GM23338 (cell line): ENCODE results near the gene HPD. TPM values are rescaled to one million over a fixed set of nuclear protein-coding genes. Genes with fewer than 3 reads are reported as not detected.

Experiments used
- CREB1 ChIP-seq: fragments of 250-450 bp; sonication (Bioruptor Pico); IDR thresholded peaks from 2 replicates; pipeline ENCODE4 v1.5.0; 2020; ENCODE audit warnings: low read depth, mild to moderate bottlenecking, moderate library complexity
- ETS1 ChIP-seq: IDR thresholded peaks from 2 replicates; pipeline ENCODE4 v1.6.1; 2016; ENCODE audit warnings: antibody characterized with exemption
- EZH2 ChIP-seq: fragments of 200-600 bp; sonication (generic); IDR thresholded peaks from one replicate; pipeline ENCODE4 v1.8.0; 2017; ENCODE audit warnings: antibody characterized with exemption, mild to moderate bottlenecking, low read depth; ENCODE audit not compliant: unreplicated experiment
- JUNB ChIP-seq: IDR thresholded peaks from one replicate; pipeline ENCODE4 v1.6.1; 2016; ENCODE audit warnings: antibody characterized with exemption; ENCODE audit not compliant: unreplicated experiment
- NANOG ChIP-seq: IDR thresholded peaks from 2 replicates; pipeline ENCODE4 v1.6.1; 2016; ENCODE audit warnings: antibody characterized with exemption, borderline replicate concordance
- POLR2AphosphoS5 ChIP-seq: IDR thresholded peaks from 2 replicates; pipeline ENCODE4 v1.6.1; 2016; ENCODE audit warnings: antibody characterized with exemption, low read depth
- REST ChIP-seq: IDR thresholded peaks from one replicate; pipeline ENCODE4 v1.6.1; 2018; ENCODE audit warnings: antibody characterized with exemption; ENCODE audit not compliant: unreplicated experiment
- ZNF114 ChIP-seq: fragments of 250-450 bp; sonication (Bioruptor Pico); IDR thresholded peaks from 2 replicates; pipeline ENCODE4 v1.5.0; 2020; ENCODE audit warnings: mild to moderate bottlenecking, moderate library complexity
- polyA plus RNA-seq: library from polyadenylated mRNA; unstranded; fragments of >200 nt; fragmentation: Nextera tagmentation; extraction: Ambion mirVana; gene quantifications from 2 replicates; pipeline ENCODE4 v1.2.1, GENCODE V29; 2016
- total RNA-seq: library from RNA; depleted of rRNA; stranded (reverse); fragments of >200 nt; shearing (Covaris generic); gene quantifications from 2 replicates; pipeline ENCODE4 v1.2.3, GENCODE V29; 2014
- TF ChIP-seq, protein P1 (sequence below): fragments of 250-450 bp; sonication (Bioruptor Pico); IDR thresholded peaks from 2 replicates; pipeline ENCODE4 v1.5.0; 2020; ENCODE audit warnings: mild to moderate bottlenecking, moderate library complexity

Gene HPD
- total and polyA plus RNA-seq, 2 experiments from 2014 or later, result not detected

GRCh38 chr12:121810234-121810817 lies 48.3 kb downstream of the HPD start (continued):
- TF ChIP-seq, protein P1, sequence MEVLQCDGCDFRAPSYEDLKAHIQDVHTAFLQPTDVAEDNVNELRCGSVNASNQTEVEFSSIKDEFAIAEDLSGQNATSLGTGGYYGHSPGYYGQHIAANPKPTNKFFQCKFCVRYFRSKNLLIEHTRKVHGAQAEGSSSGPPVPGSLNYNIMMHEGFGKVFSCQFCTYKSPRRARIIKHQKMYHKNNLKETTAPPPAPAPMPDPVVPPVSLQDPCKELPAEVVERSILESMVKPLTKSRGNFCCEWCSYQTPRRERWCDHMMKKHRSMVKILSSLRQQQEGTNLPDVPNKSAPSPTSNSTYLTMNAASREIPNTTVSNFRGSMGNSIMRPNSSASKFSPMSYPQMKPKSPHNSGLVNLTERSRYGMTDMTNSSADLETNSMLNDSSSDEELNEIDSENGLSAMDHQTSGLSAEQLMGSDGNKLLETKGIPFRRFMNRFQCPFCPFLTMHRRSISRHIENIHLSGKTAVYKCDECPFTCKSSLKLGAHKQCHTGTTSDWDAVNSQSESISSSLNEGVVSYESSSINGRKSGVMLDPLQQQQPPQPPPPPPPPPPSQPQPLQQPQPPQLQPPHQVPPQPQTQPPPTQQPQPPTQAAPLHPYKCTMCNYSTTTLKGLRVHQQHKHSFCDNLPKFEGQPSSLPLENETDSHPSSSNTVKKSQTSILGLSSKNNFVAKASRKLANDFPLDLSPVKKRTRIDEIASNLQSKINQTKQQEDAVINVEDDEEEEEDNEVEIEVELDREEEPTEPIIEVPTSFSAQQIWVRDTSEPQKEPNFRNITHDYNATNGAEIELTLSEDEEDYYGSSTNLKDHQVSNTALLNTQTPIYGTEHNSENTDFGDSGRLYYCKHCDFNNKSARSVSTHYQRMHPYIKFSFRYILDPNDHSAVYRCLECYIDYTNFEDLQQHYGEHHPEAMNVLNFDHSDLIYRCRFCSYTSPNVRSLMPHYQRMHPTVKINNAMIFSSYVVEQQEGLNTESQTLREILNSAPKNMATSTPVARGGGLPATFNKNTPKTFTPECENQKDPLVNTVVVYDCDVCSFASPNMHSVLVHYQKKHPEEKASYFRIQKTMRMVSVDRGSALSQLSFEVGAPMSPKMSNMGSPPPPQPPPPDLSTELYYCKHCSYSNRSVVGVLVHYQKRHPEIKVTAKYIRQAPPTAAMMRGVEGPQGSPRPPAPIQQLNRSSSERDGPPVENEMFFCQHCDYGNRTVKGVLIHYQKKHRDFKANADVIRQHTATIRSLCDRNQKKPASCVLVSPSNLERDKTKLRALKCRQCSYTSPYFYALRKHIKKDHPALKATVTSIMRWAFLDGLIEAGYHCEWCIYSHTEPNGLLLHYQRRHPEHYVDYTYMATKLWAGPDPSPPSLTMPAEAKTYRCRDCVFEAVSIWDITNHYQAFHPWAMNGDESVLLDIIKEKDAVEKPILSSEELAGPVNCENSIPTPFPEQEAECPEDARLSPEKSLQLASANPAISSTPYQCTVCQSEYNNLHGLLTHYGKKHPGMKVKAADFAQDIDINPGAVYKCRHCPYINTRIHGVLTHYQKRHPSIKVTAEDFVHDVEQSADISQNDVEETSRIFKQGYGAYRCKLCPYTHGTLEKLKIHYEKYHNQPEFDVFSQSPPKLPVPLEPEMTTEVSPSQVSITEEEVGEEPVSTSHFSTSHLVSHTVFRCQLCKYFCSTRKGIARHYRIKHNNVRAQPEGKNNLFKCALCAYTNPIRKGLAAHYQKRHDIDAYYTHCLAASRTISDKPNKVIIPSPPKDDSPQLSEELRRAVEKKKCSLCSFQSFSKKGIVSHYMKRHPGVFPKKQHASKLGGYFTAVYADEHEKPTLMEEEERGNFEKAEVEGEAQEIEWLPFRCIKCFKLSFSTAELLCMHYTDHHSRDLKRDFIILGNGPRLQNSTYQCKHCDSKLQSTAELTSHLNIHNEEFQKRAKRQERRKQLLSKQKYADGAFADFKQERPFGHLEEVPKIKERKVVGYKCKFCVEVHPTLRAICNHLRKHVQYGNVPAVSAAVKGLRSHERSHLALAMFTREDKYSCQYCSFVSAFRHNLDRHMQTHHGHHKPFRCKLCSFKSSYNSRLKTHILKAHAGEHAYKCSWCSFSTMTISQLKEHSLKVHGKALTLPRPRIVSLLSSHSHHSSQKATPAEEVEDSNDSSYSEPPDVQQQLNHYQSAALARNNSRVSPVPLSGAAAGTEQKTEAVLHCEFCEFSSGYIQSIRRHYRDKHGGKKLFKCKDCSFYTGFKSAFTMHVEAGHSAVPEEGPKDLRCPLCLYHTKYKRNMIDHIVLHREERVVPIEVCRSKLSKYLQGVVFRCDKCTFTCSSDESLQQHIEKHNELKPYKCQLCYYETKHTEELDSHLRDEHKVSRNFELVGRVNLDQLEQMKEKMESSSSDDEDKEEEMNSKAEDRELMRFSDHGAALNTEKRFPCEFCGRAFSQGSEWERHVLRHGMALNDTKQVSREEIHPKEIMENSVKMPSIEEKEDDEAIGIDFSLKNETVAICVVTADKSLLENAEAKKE (CRISPR knock-in tag), result no peak
- TF ChIP-seq CREB1 (no peak), NANOG (no peak), POLR2AphosphoS5 (no peak), ZNF114 (CRISPR knock-in tag) (no peak), EZH2 (no peak), ETS1 (no peak), REST (no peak), JUNB (no peak)
